DOHH2 (cell line): ENCODE measurements around the gene METTL23.
A peak's percentile ranks its signal among the peaks of the same experiment; 100 is the strongest.

ENCODE experiments used
- H3F3A ChIP-seq: fragments of 200-600 bp; sonication (generic), shearing (Covaris generic); 2 replicates; pipeline ENCODE4 v1.6.0; 2016; ENCODE audit warnings: antibody characterized with exemption, mild to moderate bottlenecking; ENCODE audit not compliant: control insufficient read depth, insufficient read depth
- H3K27ac ChIP-seq: fragments of 200-600 bp; sonication (generic); 2 replicates; pipeline ENCODE4 v1.5.1; 2014; ENCODE audit warnings: low read depth, mild to moderate bottlenecking, low read length, moderate library complexity
- H3K27me3 ChIP-seq: fragments of 200-600 bp; sonication (generic); 2 replicates; pipeline ENCODE4 v1.6.1; 2014; ENCODE audit warnings: mild to moderate bottlenecking, low read length, mixed read lengths; ENCODE audit not compliant: control insufficient read depth
- H3K36me3 ChIP-seq: fragments of 200-600 bp; sonication (generic); 2 replicates; pipeline ENCODE4 v1.6.1; 2014; ENCODE audit warnings: mild to moderate bottlenecking, low read length, moderate library complexity, mixed read lengths; ENCODE audit not compliant: control insufficient read depth
- H3K4me1 ChIP-seq: fragments of 200-600 bp; sonication (generic); 2 replicates; pipeline ENCODE4 v1.6.1; 2014; ENCODE audit warnings: mild to moderate bottlenecking, low read length, mixed read lengths; ENCODE audit not compliant: control insufficient read depth
- H3K4me2 ChIP-seq: fragments of 200-600 bp; sonication (generic); 2 replicates; pipeline ENCODE4 v1.6.0; 2014; ENCODE audit warnings: mild to moderate bottlenecking, low read length, moderate library complexity
- H3K4me3 ChIP-seq: fragments of 200-600 bp; sonication (generic); 2 replicates; pipeline ENCODE4 v1.5.1; 2014; ENCODE audit warnings: mild to moderate bottlenecking, low read length, mixed read lengths
- H3K79me2 ChIP-seq: fragments of 200-600 bp; sonication (generic); 2 replicates; pipeline ENCODE4 v1.6.1; 2014; ENCODE audit warnings: mild to moderate bottlenecking, low read length, mixed read lengths; ENCODE audit not compliant: control insufficient read depth
- H3K9me2 ChIP-seq: fragments of 200-600 bp; sonication (generic); replicated peaks from 2 replicates; pipeline ENCODE4 v1.6.1; 2014; ENCODE audit warnings: mild to moderate bottlenecking, low read length, mixed read lengths; ENCODE audit not compliant: control insufficient read depth
- H3K9me3 ChIP-seq: fragments of 200-600 bp; sonication (generic); 2 replicates; pipeline ENCODE4 v1.6.1; 2014; ENCODE audit warnings: antibody characterized with exemption, low read length, mixed read lengths; ENCODE audit not compliant: control insufficient read depth, insufficient read depth
- H4K20me1 ChIP-seq: fragments of 200-600 bp; sonication (generic); 2 replicates; pipeline ENCODE4 v1.6.0; 2014; ENCODE audit warnings: low read depth, mild to moderate bottlenecking, antibody characterized with exemption, low read length, moderate library complexity; ENCODE audit not compliant: control insufficient read depth, insufficient read depth
- CTCF ChIP-seq: fragments of 200-600 bp; sonication (generic); IDR thresholded peaks from one replicate; pipeline ENCODE4 v1.5.1; 2014; ENCODE audit warnings: antibody characterized with exemption, mild to moderate bottlenecking, low read depth, low read length; ENCODE audit not compliant: poor library complexity, severe bottlenecking
- EZH2phosphoT487 ChIP-seq: fragments of 200-600 bp; sonication (generic); IDR thresholded peaks from 2 replicates; pipeline ENCODE4 v1.6.1; 2017; ENCODE audit warnings: borderline replicate concordance, mild to moderate bottlenecking, antibody characterized with exemption, low read length, moderate library complexity, mixed read lengths

Gene METTL23

GRCh38 chr17:76683011-76683755, 43.5 kb upstream of the METTL23 start:
- TF ChIP-seq EZH2phosphoT487 (no peak), CTCF (peak; percentile 47)
- no peaks in the 10 kb centered on the region for H3K9me2 ChIP-seq
- H3K27ac ChIP-seq = no peak overlapping the region
- H3K9me3 ChIP-seq = no peaks in the 10 kb centered on the region
- no peak overlapping the region for H3K4me3 ChIP-seq
- no peaks in the 10 kb centered on the region for H3K4me1 ChIP-seq
- H3F3A ChIP-seq = no peaks in the 10 kb centered on the region
- H3K27me3 ChIP-seq = peaks cover 18% of the 10 kb centered on the region
- H3K36me3 ChIP-seq = no peaks in the 10 kb centered on the region
- no peaks in the 10 kb centered on the region for H4K20me1 ChIP-seq
- no peak overlapping the region for H3K4me2 ChIP-seq
- no peaks in the 10 kb centered on the region for H3K79me2 ChIP-seq

DNA sequence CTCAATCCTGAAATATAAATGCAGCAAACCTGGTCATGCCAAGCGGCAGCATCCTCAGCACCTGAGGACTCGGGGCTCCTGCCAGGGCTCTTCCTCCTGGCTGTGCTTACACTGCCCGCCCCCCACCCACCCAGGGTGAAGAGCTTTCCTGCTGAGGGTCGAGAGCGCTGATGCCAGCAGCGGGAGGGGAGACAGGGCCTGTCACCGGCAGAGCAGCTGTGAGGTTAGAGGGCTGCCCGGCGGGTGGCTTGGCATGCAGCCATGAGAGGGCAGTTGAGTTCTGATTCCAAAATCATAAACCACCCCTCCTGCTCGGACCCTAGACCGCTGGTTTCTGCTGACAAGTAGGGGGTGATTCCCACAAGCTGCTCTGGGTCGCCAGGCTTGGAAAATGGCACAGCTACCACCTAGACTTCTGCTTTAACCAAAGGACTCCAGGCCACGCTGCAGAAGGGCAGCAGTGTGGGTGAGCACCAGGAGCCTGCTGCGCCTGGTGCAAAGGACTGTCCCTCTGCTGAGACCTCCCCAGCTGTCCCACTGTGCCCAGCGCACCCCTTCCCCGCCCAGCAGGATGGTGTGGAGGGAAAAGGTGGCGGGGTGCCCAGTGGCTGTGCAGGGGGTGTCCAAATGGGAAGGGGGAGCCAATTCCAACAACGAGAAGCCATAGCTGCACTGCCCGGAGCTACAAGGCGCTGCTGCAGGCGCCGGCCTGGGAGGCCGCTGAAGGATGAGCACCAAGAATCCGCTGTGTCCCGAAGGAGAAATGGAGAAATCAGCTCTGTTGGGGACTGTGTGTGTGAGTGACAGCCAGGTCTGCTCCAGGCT, 42.5 kb upstream of the METTL23 start:
- Histone ChIP-seq H3K27me3 (peaks cover 15% of the 10 kb centered on the region), H4K20me1 (no peaks in the 10 kb centered on the region), H3K9me3 (no peaks in the 10 kb centered on the region), H3K4me1 (no peaks in the 10 kb centered on the region), H3K4me3 (no peak overlapping the region), H3K79me2 (no peaks in the 10 kb centered on the region), H3K36me3 (no peaks in the 10 kb centered on the region), H3K4me2 (no peak overlapping the region), H3F3A (no peaks in the 10 kb centered on the region), H3K27ac (no peak overlapping the region), H3K9me2 (no peaks in the 10 kb centered on the region)
- TF ChIP-seq CTCF (no peak), EZH2phosphoT487 (no peak)

DNA sequence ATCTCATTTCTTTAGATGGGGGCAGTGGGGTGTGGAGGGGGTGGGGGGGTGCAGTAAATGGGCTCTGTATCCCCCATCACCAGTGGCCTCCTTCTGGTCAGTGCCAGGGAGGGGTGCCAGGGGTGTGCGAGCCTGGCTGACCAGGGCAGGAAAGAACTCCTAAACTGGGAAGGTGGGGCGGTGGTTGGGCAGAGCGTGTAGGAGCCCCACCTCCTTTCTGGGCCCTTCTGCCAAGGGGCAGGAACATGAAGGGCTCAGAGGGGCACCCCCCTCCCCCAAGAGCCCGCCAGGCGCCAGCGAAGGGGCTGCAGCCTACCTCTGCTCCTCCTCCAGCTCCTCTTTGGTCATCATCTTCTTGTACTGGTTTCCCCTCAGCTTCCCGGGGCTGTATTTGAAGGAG, 41.9 kb upstream of the METTL23 start:
- no peak for TF ChIP-seq CTCF
- no peak for TF ChIP-seq EZH2phosphoT487
- Histone ChIP-seq H3K4me2 (no peak overlapping the region), H3K4me1 (no peaks in the 10 kb centered on the region), H3K4me3 (no peak overlapping the region), H3F3A (no peaks in the 10 kb centered on the region), H3K36me3 (no peaks in the 10 kb centered on the region), H3K27ac (no peak overlapping the region), H4K20me1 (no peaks in the 10 kb centered on the region), H3K9me3 (no peaks in the 10 kb centered on the region), H3K79me2 (no peaks in the 10 kb centered on the region), H3K9me2 (no peaks in the 10 kb centered on the region), H3K27me3 (peaks cover 15% of the 10 kb centered on the region)
